ENCODE measurements around the gene PUS10. TPM values are rescaled to one million over a fixed set of nuclear protein-coding genes. Genes with fewer than 3 reads are reported as not detected.

The PUS10 gene
- total and polyA plus RNA-seq, 2 of the 13 experiments (the other 11 are each of a cell fraction or from before 2014, with no cell fraction given) = 41.4 to 44.3 TPM

DNA sequence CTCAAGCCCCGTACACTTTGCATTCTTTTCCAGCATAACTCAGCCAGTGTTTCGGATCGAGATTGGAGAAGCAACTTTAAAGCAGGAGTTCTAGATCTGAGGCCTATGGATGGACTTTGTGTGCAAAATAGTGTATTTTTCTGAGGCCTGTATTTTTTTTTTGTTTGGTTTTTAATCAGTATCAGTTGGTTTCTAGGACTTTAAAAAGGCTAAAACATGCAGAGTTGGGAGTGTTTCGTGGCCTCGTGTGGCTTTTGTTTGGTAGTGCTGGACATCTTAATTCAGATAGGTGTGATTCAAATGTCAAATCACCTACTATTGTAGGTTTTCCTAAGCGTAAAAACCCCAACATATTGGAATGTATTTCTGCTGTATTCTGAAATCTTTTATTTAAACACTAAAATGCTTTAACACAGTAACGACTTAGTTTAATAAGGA, 282 bp upstream of the PUS10 start (continued):
- TF ChIP-seq PATZ1 (CRISPR knock-in tag; IDR thresholded peaks at IDR 0.05) (no peak), ZFP36L2 (CRISPR knock-in tag; IDR thresholded peaks at IDR 0.05) (no peak), GTF2F1 (IDR thresholded peaks at IDR 0.05; ENCODE audit: low read length) (no peak), ETV6 (CRISPR knock-in tag; conservative IDR thresholded peaks at IDR 0.05) (no peak), TARDBP (CRISPR knock-in tag; IDR thresholded peaks at IDR 0.05) (no peak), TP53 (CRISPR knock-in tag; conservative IDR thresholded peaks at IDR 0.05) (peak; percentile 90; the same call in 1 of the 2 replicates), MNT (IDR thresholded peaks at IDR 0.05) (peak; percentile 29; the same call in 1 of the 2 replicates), RNF2 (conservative IDR thresholded peaks at IDR 0.05; ENCODE audit: low read depth) (no peak), ZNF260 (CRISPR knock-in tag; IDR thresholded peaks at IDR 0.05; ENCODE audit: borderline replicate concordance, low read depth) (no peak), JARID2 (CRISPR knock-in tag; IDR thresholded peaks at IDR 0.05; ENCODE audit: insufficient replicate concordance) (no peak)
- TF ChIP-seq, protein P1, sequence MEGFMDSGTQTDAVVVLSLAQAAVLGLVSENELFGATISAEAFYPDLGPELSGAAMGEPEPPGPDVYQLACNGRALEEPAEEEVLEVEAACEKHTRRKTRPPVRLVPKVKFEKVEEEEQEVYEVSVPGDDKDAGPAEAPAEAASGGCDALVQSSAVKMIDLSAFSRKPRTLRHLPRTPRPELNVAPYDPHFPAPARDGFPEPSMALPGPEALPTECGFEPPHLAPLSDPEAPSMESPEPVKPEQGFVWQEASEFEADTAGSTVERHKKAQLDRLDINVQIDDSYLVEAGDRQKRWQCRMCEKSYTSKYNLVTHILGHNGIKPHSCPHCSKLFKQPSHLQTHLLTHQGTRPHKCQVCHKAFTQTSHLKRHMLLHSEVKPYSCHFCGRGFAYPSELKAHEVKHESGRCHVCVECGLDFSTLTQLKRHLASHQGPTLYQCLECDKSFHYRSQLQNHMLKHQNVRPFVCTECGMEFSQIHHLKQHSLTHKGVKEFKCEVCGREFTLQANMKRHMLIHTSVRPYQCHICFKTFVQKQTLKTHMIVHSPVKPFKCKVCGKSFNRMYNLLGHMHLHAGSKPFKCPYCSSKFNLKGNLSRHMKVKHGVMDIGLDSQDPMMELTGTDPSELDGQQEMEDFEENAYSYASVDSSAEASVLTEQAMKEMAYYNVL (CRISPR knock-in tag; IDR thresholded peaks at IDR 0.05; ENCODE audit: borderline replicate concordance) = no peak
- TF ChIP-seq, protein P2, sequence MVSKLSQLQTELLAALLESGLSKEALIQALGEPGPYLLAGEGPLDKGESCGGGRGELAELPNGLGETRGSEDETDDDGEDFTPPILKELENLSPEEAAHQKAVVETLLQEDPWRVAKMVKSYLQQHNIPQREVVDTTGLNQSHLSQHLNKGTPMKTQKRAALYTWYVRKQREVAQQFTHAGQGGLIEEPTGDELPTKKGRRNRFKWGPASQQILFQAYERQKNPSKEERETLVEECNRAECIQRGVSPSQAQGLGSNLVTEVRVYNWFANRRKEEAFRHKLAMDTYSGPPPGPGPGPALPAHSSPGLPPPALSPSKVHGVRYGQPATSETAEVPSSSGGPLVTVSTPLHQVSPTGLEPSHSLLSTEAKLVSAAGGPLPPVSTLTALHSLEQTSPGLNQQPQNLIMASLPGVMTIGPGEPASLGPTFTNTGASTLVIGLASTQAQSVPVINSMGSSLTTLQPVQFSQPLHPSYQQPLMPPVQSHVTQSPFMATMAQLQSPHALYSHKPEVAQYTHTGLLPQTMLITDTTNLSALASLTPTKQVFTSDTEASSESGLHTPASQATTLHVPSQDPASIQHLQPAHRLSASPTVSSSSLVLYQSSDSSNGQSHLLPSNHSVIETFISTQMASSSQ (IDR thresholded peaks at IDR 0.05; ENCODE audit: low read depth) = no peak
- TF ChIP-seq, protein P2 (CRISPR knock-in tag; IDR thresholded peaks at IDR 0.05; ENCODE audit: borderline replicate concordance) = no peak
- TF ChIP-seq, protein P3, sequence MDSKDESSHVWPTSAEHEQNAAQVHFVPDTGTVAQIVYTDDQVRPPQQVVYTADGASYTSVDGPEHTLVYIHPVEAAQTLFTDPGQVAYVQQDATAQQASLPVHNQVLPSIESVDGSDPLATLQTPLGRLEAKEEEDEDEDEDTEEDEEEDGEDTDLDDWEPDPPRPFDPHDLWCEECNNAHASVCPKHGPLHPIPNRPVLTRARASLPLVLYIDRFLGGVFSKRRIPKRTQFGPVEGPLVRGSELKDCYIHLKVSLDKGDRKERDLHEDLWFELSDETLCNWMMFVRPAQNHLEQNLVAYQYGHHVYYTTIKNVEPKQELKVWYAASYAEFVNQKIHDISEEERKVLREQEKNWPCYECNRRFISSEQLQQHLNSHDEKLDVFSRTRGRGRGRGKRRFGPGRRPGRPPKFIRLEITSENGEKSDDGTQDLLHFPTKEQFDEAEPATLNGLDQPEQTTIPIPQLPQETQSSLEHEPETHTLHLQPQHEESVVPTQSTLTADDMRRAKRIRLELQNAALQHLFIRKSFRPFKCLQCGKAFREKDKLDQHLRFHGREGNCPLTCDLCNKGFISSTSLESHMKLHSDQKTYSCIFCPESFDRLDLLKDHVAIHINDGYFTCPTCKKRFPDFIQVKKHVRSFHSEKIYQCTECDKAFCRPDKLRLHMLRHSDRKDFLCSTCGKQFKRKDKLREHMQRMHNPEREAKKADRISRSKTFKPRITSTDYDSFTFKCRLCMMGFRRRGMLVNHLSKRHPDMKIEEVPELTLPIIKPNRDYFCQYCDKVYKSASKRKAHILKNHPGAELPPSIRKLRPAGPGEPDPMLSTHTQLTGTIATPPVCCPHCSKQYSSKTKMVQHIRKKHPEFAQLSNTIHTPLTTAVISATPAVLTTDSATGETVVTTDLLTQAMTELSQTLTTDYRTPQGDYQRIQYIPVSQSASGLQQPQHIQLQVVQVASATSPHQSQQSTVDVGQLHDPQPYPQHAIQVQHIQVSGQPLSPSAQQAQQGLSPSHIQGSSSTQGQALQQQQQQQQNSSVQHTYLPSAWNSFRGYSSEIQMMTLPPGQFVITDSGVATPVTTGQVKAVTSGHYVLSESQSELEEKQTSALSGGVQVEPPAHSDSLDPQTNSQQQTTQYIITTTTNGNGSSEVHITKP (CRISPR knock-in tag; IDR thresholded peaks at IDR 0.05; ENCODE audit: low read depth) = 0 out of 2 replicates have a peak, but pooled peaks have one; percentile 58
- TF ChIP-seq, protein P4, sequence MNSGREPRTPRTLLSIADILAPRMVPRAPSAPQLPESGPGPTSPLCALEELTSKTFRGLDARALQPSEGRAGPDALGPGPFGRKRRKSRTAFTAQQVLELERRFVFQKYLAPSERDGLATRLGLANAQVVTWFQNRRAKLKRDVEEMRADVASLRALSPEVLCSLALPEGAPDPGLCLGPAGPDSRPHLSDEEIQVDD (CRISPR knock-in tag; IDR thresholded peaks at IDR 0.05; ENCODE audit: borderline replicate concordance) = no peak

Data from HepG2 (cell line).